ENCODE measurements around the gene GBX1.

GRCh38 chr7:151129117-151129959 is 38.2 kb downstream of the GBX1 start:
- TF ChIP-seq CTCF (IDR thresholded peaks at IDR 0.05; ENCODE audit: low read depth, low read length) (no peak), MAX (IDR thresholded peaks at IDR 0.05; ENCODE audit: low read depth, low read length) (no peak)
